Cardiac muscle cell (in vitro differentiated cells and primary cell): ENCODE data around the gene PLAAT3. TPM values are rescaled to one million over a fixed set of nuclear protein-coding genes. Genes with fewer than 3 reads are reported as not detected.

Experiments used
- DNase-seq, 2 donors: peaks; one replicate each; pipeline versions ENCODE4 v3.0.0 to v3.0.0-alpha.2; 2010 to 2017; ENCODE audit warnings: low read depth in 1 of 2, low spot score in 1 of 2
- H3K27ac ChIP-seq: fragments of 200-600 bp; sonication (generic); 2 replicates; pipeline ENCODE4 v1.5.1; 2016
- H3K27me3 ChIP-seq: fragments of 200-600 bp; sonication (generic); 2 replicates; pipeline ENCODE4 v1.6.0; 2016; ENCODE audit warnings: control low read depth
- H3K36me3 ChIP-seq: fragments of 200-600 bp; sonication (generic); 2 replicates; pipeline ENCODE4 v1.5.1; 2016; ENCODE audit warnings: control low read depth
- H3K4me1 ChIP-seq: fragments of 200-600 bp; sonication (generic); 2 replicates; pipeline ENCODE4 v1.8.1; 2017; ENCODE audit warnings: low read depth, mild to moderate bottlenecking, mixed run types
- H3K4me3 ChIP-seq: fragments of 200-600 bp; sonication (generic); 2 replicates; pipeline ENCODE4 v1.5.1; 2016; ENCODE audit warnings: mild to moderate bottlenecking
- H3K9me3 ChIP-seq: fragments of 200-600 bp; sonication (generic); 2 replicates; pipeline ENCODE4 v1.5.1; 2017; ENCODE audit warnings: low read depth, mild to moderate bottlenecking, control low read depth
- CTCF ChIP-seq: IDR thresholded peaks from 2 replicates; pipeline ENCODE4 v1.5.1; 2012; ENCODE audit warnings: low read depth, mild to moderate bottlenecking, low read length
- polyA plus RNA-seq: library from polyadenylated mRNA; unstranded; fragments of >200 nt; fragmentation: Nextera tagmentation; extraction: Ambion mirVana; gene quantifications from 2 replicates; pipeline ENCODE4 v1.2.1, GENCODE V29; 2016
- total RNA-seq: library from RNA; depleted of rRNA; stranded (reverse); fragments of >200 nt; gene quantifications from 2 replicates; pipeline ENCODE4 v1.2.3, GENCODE V29; 2016

The PLAAT3 gene
- total and polyA plus RNA-seq, 2 experiments from 2014 or later = 10.0 to 10.8 TPM

GRCh38 chr11:63612181-63612580, 2.1 kb downstream of the PLAAT3 start:
- no peaks in the 10 kb centered on the region for H3K9me3 ChIP-seq
- DNase-seq = peak in 1 of 2 donors; percentile 40
- no peak for TF ChIP-seq CTCF
- no peak overlapping the region for H3K4me3 ChIP-seq
- peaks cover 43% of the 10 kb centered on the region for H3K27me3 ChIP-seq
- no peak overlapping the region for H3K27ac ChIP-seq
- no peaks in the 10 kb centered on the region for H3K4me1 ChIP-seq
- H3K36me3 ChIP-seq = no peaks in the 10 kb centered on the region

DNA sequence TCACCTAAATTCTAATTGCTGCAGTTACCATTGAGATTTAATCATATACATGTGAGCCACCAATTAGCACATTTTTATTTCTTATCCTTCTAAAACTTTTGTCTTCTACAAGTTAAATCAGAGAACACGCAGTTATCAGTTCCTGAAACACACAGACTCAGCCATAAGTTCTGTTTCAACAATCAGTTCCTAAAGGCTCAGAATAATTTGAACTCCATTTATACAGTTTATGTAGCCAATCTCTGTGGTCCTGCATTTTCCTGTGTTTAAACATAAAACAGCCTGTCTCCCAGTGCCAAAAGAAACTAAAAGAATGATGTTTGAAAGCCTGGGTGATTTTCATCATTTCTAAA, 2.9 kb downstream of the PLAAT3 start:
- no peaks in the 10 kb centered on the region for H3K36me3 ChIP-seq
- no peak for DNase-seq
- no peak overlapping the region for H3K27ac ChIP-seq
- TF ChIP-seq CTCF = no peak
- H3K4me3 ChIP-seq = no peak overlapping the region
- H3K27me3 ChIP-seq = peaks cover 43% of the 10 kb centered on the region
- H3K9me3 ChIP-seq = no peaks in the 10 kb centered on the region
- no peaks in the 10 kb centered on the region for H3K4me1 ChIP-seq

DNA sequence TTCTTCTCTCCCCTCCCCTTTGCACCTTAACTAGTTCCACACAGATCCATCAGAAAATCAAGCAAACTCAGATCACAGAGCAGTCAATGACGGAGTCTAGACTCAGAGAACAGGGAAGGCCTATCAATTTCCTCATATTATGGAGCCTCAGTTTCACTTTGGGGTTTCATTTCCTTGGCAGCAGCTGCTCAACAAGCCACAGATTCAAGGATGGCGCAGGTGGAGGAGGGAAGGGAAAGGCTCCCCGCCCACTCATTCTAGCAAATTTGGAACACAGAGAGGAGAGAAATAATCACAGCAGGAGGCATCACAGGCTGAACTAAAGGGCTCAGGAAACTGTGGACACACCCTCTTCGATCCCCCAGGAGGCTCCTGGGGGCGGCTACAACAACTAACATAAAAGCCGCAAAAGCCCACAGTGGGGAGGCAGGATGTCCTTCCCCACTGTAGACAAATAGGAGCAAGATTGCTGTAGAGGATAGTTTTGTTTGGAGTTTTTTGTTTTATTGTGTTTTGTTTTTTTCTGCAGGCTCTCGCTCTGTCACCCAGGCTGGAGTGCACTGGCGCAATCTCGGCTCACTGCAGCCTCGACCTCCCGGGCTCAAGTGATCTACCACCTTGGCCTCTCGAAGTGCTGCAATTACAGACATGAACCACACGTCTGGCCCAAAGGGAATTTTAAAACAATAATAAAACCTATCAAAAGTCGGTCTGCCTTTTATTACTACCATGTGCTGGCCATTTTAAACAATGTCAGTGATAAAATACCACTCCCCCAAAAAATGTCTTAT, 3.4 kb downstream of the PLAAT3 start:
- no peak for TF ChIP-seq CTCF
- no peak for DNase-seq
- Histone ChIP-seq H3K27me3 (peaks cover 43% of the 10 kb centered on the region), H3K27ac (no peak overlapping the region), H3K9me3 (no peaks in the 10 kb centered on the region), H3K36me3 (no peaks in the 10 kb centered on the region), H3K4me3 (no peak overlapping the region), H3K4me1 (no peaks in the 10 kb centered on the region)

- no peaks in the 10 kb centered on the region for H3K4me1 ChIP-seq
- TF ChIP-seq CTCF = no peak
- H3K27me3 ChIP-seq = peaks cover 43% of the 10 kb centered on the region
- H3K36me3 ChIP-seq = no peaks in the 10 kb centered on the region
- no peak for DNase-seq
- no peaks in the 10 kb centered on the region for H3K9me3 ChIP-seq
- no peak overlapping the region for H3K4me3 ChIP-seq
- no peak overlapping the region for H3K27ac ChIP-seq
Observed at GRCh38 chr11:63609971-63610580, 4.2 kb downstream of the PLAAT3 start.

- no peak for DNase-seq
- Histone ChIP-seq H3K27ac (no peak overlapping the region), H3K9me3 (no peaks in the 10 kb centered on the region), H3K4me1 (no peaks in the 10 kb centered on the region), H3K36me3 (no peaks in the 10 kb centered on the region), H3K27me3 (peaks cover 43% of the 10 kb centered on the region), H3K4me3 (no peak overlapping the region)
- TF ChIP-seq CTCF = no peak
Observed at GRCh38 chr11:63609536-63609935, 4.7 kb downstream of the PLAAT3 start.
